H1 (cell line): ENCODE results near the gene PUDP. TPM values are rescaled to one million over a fixed set of nuclear protein-coding genes. Genes with fewer than 3 reads are reported as not detected.

Experiments used
- CTCF ChIA-PET: fragments of 300-600 bp; sonication (Branson Sonifier 250); formaldehyde crosslinking; loops from one replicate; lab custom pipeline; 2021; ENCODE audit not compliant: partially characterized antibody; lab: Charles Lee
- POLR2A ChIA-PET: fragments of 300-600 bp; sonication (Branson Sonifier 250); formaldehyde crosslinking; loops from one replicate; lab custom pipeline; 2021; ENCODE audit warnings: inconsistent platforms; ENCODE audit not compliant: partially characterized antibody; lab: Charles Lee
- DNase-seq, 2 experiments: peaks; one replicate each; pipeline versions ENCODE4 v3.0.0 to v3.0.0-alpha.2; 2010 to 2022; ENCODE audit warnings: low spot score in 2 of 2, low read depth in 1 of 2, mixed read lengths in 1 of 2
- FAIRE-seq: peaks from 2 replicates; lab custom pipeline; 2011; peaks lifted over from hg19 to GRCh38; lab: Jason Lieb, UNC
- H2AFZ ChIP-seq: 2 replicates; pipeline ENCODE4 v1.8.1; 2012; ENCODE audit warnings: low read length, inconsistent platforms
- H2AK5ac ChIP-seq: 2 replicates; pipeline ENCODE4 v1.6.1; 2013; ENCODE audit warnings: low read depth, low read length
- H2BK120ac ChIP-seq: replicated peaks from 2 replicates; pipeline ENCODE3; 2013; ENCODE audit warnings: low read depth, low read length, inconsistent platforms
- H2BK12ac ChIP-seq: 2 replicates; pipeline ENCODE4 v1.6.1; 2013; ENCODE audit warnings: low read depth, low read length
- H2BK15ac ChIP-seq: 2 replicates; pipeline ENCODE4 v1.6.1; 2013; ENCODE audit warnings: low read length
- H2BK20ac ChIP-seq: 2 replicates; pipeline ENCODE4 v1.6.1; 2013; ENCODE audit warnings: low read length
- H2BK5ac ChIP-seq: 2 replicates; pipeline ENCODE4 v1.6.1; 2013; ENCODE audit warnings: low read depth, low read length
- H3K14ac ChIP-seq: 2 replicates; pipeline ENCODE4 v1.6.1; 2013; ENCODE audit warnings: inconsistent platforms; ENCODE audit not compliant: insufficient read length
- H3K18ac ChIP-seq: 2 replicates; pipeline ENCODE4 v1.6.1; 2013; ENCODE audit warnings: low read length; ENCODE audit errors: extremely low read depth
- H3K23ac ChIP-seq: 2 replicates; pipeline ENCODE4 v1.6.1; 2013; ENCODE audit warnings: inconsistent platforms; ENCODE audit not compliant: insufficient read length
- H3K23me2 ChIP-seq: 2 replicates; pipeline ENCODE4 v1.6.1; 2013; ENCODE audit warnings: low read depth, low read length
- H3K27ac ChIP-seq: 2 replicates; pipeline ENCODE4 v1.6.1; 2011; ENCODE audit warnings: low read depth, low read length, inconsistent platforms
- H3K27me3 ChIP-seq, 4 experiments: replicated peaks in 1 of 4; 1 replicate in 1 of 4; 2 replicates in 3 of 4; pipeline versions ENCODE4 v1.6.1 to v1.8.1; 2011 to 2013; ENCODE audit warnings: low read length in 3 of 4, mild to moderate bottlenecking in 3 of 4, inconsistent platforms in 2 of 4, mixed read lengths in 2 of 4, moderate library complexity in 1 of 4; ENCODE audit not compliant: control insufficient read depth in 3 of 4, insufficient read depth in 3 of 4; ENCODE audit errors: extremely low read depth in 1 of 4
- H3K36me3 ChIP-seq, 4 experiments: 2 replicates each; pipeline versions ENCODE4 v1.6.1 to v1.8.1; 2011 to 2013; ENCODE audit warnings: mild to moderate bottlenecking in 4 of 4, low read length in 3 of 4, moderate library complexity in 2 of 4, control low read depth in 1 of 4, inconsistent platforms in 1 of 4; ENCODE audit not compliant: insufficient read depth in 4 of 4, control insufficient read depth in 2 of 4
- H3K4ac ChIP-seq: replicated peaks from 2 replicates; pipeline ENCODE3; 2013; ENCODE audit warnings: low read length, low read depth, mixed read lengths, inconsistent platforms; ENCODE audit not compliant: insufficient read length
- H3K4me1 ChIP-seq, 4 experiments: replicated peaks in 1 of 4; 1 replicate in 1 of 4; 2 replicates in 3 of 4; pipeline versions ENCODE4 v1.6.1 to v1.8.1; 2011 to 2013; ENCODE audit warnings: low read length in 3 of 4, inconsistent platforms in 2 of 4, mixed read lengths in 1 of 4; ENCODE audit not compliant: insufficient read depth in 4 of 4, control insufficient read depth in 3 of 4
- H3K4me2 ChIP-seq, 2 experiments: 2 replicates each; pipeline versions ENCODE4 v1.6.1 to v1.8.1; 2011 to 2013; ENCODE audit warnings: low read depth in 2 of 2, low read length in 2 of 2, control low read depth in 1 of 2, inconsistent platforms in 1 of 2, mild to moderate bottlenecking in 1 of 2; ENCODE audit not compliant: insufficient read depth in 1 of 2
- H3K4me3 ChIP-seq, 4 experiments: fragments of 200-600, 300-600 bp in 1 of 4; sonication (generic), shearing (Covaris generic), sonication (Bioruptor Twin) in 1 of 4; 2 replicates each; pipeline versions ENCODE4 v1.5.1 to v1.8.1; 2011 to 2016; ENCODE audit warnings: low read length in 4 of 4, low read depth in 3 of 4, control low read depth in 2 of 4, inconsistent platforms in 2 of 4, mild to moderate bottlenecking in 2 of 4, mixed read lengths in 1 of 4, moderate library complexity in 1 of 4; ENCODE audit not compliant: insufficient read depth in 2 of 4; ENCODE audit errors: extremely low read depth in 1 of 4
- H3K56ac ChIP-seq: replicated peaks from 2 replicates; pipeline ENCODE3; 2013; ENCODE audit warnings: low read depth, mild to moderate bottlenecking, mixed read lengths, low read length, inconsistent platforms; ENCODE audit not compliant: insufficient read length
- H3K79me1 ChIP-seq: 2 replicates; pipeline ENCODE4 v1.6.1; 2013; ENCODE audit warnings: low read depth, low read length, control low read depth
- H3K79me2 ChIP-seq, 2 experiments: 2 replicates each; pipeline versions ENCODE4 v1.6.1 to v1.8.1; 2012 to 2013; ENCODE audit warnings: low read length in 2 of 2, mild to moderate bottlenecking in 2 of 2, inconsistent platforms in 1 of 2; ENCODE audit not compliant: insufficient read depth in 2 of 2, control insufficient read depth in 1 of 2
- H3K9ac ChIP-seq, 4 experiments: replicated peaks in 1 of 4; 1 replicate in 1 of 4; 2 replicates in 3 of 4; pipeline versions ENCODE4 v1.6.1 to v1.8.1; 2011 to 2013; ENCODE audit warnings: low read depth in 3 of 4, low read length in 3 of 4, control low read depth in 2 of 4, mild to moderate bottlenecking in 2 of 4, moderate library complexity in 2 of 4, inconsistent platforms in 1 of 4; ENCODE audit errors: extremely low read depth in 1 of 4
- H3K9me3 ChIP-seq, 2 experiments: 2 replicates each; pipeline versions ENCODE4 v1.6.1 to v1.8.1; 2012 to 2013; ENCODE audit warnings: mild to moderate bottlenecking in 2 of 2, moderate library complexity in 2 of 2, control low read depth in 1 of 2, inconsistent platforms in 1 of 2, low read depth in 1 of 2, low read length in 1 of 2, mixed read lengths in 1 of 2; ENCODE audit not compliant: insufficient read depth in 2 of 2
- H4K20me1 ChIP-seq, 2 experiments: replicated peaks in 1 of 2; 2 replicates each; pipeline versions ENCODE3 to v1.8.1; 2011 to 2013; ENCODE audit warnings: inconsistent platforms in 2 of 2, low read length in 2 of 2, mild to moderate bottlenecking in 1 of 2; ENCODE audit not compliant: insufficient read depth in 2 of 2, control insufficient read depth in 1 of 2
- H4K5ac ChIP-seq: 2 replicates; pipeline ENCODE4 v1.6.1; 2013; ENCODE audit warnings: low read length, low read depth, mixed read lengths, inconsistent platforms; ENCODE audit not compliant: insufficient read length
- H4K8ac ChIP-seq: 2 replicates; pipeline ENCODE4 v1.8.0; 2013; ENCODE audit warnings: mild to moderate bottlenecking, moderate library complexity, low read length, inconsistent platforms; ENCODE audit not compliant: insufficient read depth; ENCODE audit errors: extremely low read depth
- H4K91ac ChIP-seq: replicated peaks from 2 replicates; pipeline ENCODE3; 2013; ENCODE audit warnings: low read length, mixed read lengths, inconsistent platforms; ENCODE audit not compliant: insufficient read length
- ASH2L ChIP-seq: fragments of 200-600, 300-600 bp; sonication (generic); IDR thresholded peaks from one replicate; pipeline ENCODE4 v1.7.1; 2017; ENCODE audit warnings: low read length
- BCL11A ChIP-seq, 2 experiments: IDR thresholded peaks; one replicate each; pipeline ENCODE4 v1.6.1; 2011; ENCODE audit warnings: low read depth in 2 of 2, low read length in 2 of 2, mild to moderate bottlenecking in 2 of 2
- CBX5 ChIP-seq: fragments of 300-800, 300-1000 bp; sonication (generic); IDR thresholded peaks from 2 replicates; pipeline ENCODE4 v1.7.1; 2016; ENCODE audit warnings: antibody characterized with exemption, low read length, low read depth
- GABPA ChIP-seq: IDR thresholded peaks from 2 replicates; pipeline ENCODE4 v1.6.1; 2011; ENCODE audit warnings: mild to moderate bottlenecking, low read length, moderate library complexity, borderline replicate concordance; ENCODE audit not compliant: insufficient read depth
- GTF2F1 ChIP-seq: IDR thresholded peaks from 2 replicates; pipeline ENCODE4 v1.6.1; 2012; ENCODE audit warnings: low read depth, low read length, improper control_type of control experiment, borderline replicate concordance
- KDM4A ChIP-seq: IDR thresholded peaks from one replicate; pipeline ENCODE4 v1.7.1; 2012; ENCODE audit warnings: low read depth, mild to moderate bottlenecking, moderate library complexity, low read length, inconsistent platforms; ENCODE audit not compliant: severe bottlenecking
- POLR2A ChIP-seq, 2 experiments: IDR thresholded peaks; 1 replicate in 1 of 2; 2 replicates in 1 of 2; pipeline ENCODE4 v1.6.1; 2011; ENCODE audit warnings: low read depth in 2 of 2, low read length in 2 of 2, mild to moderate bottlenecking in 2 of 2; ENCODE audit errors: control extremely low read depth in 1 of 2
- RNF2 ChIP-seq: fragments of 200-900, 300-1000 bp; sonication (generic); IDR thresholded peaks from 2 replicates; pipeline ENCODE4 v1.7.1; 2016; ENCODE audit warnings: borderline replicate concordance, low read depth, mild to moderate bottlenecking, antibody characterized with exemption, low read length; ENCODE audit not compliant: poor library complexity, severe bottlenecking; ENCODE audit errors: missing control alignments
- SP4 ChIP-seq: IDR thresholded peaks from 2 replicates; pipeline ENCODE4 v1.6.1; 2012; ENCODE audit warnings: low read length, inconsistent platforms
- SUZ12 ChIP-seq: fragments of 200-600 bp; sonication (generic); IDR thresholded peaks from 2 replicates; pipeline ENCODE4 v1.6.1; 2012; ENCODE audit warnings: mild to moderate bottlenecking, inconsistent platforms, low read length, moderate library complexity, mixed read lengths
- TBP ChIP-seq: IDR thresholded peaks from 2 replicates; pipeline ENCODE4 v1.6.1; 2011; ENCODE audit warnings: low read depth, low read length, improper control_type of control experiment
- TEAD4 ChIP-seq: IDR thresholded peaks from 2 replicates; pipeline ENCODE4 v1.6.1; 2012; ENCODE audit warnings: low read depth, low read length, inconsistent platforms, mixed read lengths
- YY1 ChIP-seq: IDR thresholded peaks from 2 replicates; pipeline ENCODE4 v1.6.1; 2011; ENCODE audit warnings: low read depth, mild to moderate bottlenecking, low read length
- WGBS, 2 experiments: shearing (Covaris generic) in 1 of 2; methylation state at CpG; one replicate each; pipeline versions ENCODE4 v1.1.6 to v1.1.7; 2013 to 2015; ENCODE audit warnings: low lambda C conversion rate in 2 of 2, mixed read lengths in 2 of 2, inconsistent platforms in 1 of 2, low coverage in 1 of 2, missing lambda C conversion rate in 1 of 2; ENCODE audit not compliant: insufficient replicate concordance in 2 of 2, insufficient coverage in 1 of 2, insufficient read length in 1 of 2; ENCODE audit errors: extremely low coverage in 1 of 2, missing lambda C conversion rate in 1 of 2; 5-methylcytosine and 5-hydroxymethylcytosine counted together
- polyA plus RNA-seq, 7 experiments: library from polyadenylated mRNA; depleted of rRNA in 3 of 7; stranded (reverse) in 5 of 7; unstranded in 2 of 7; fragments of >200 nt in 5 of 7; fragments of 200-250 nt in 2 of 7; gene quantifications; 1 replicate in 5 of 7; 2 replicates in 1 of 7; 4 replicates in 1 of 7; pipeline versions ENCODE4 v1.2.1 to v1.2.3, GENCODE V29; 2011 to 2013; ENCODE audit warnings: missing spikeins in 2 of 7, mixed read lengths in 2 of 7
- total RNA-seq: library from RNA; stranded (reverse); fragmentation: NEBNext Ultra II Directional; extraction: Animal tissue kit (Norgen Biotek cat#: 25700); gene quantifications from 2 replicates; pipeline ENCODE4 v1.2.1, GENCODE V29; 2021

Gene PUDP
- total and polyA plus RNA-seq, 2 of the 8 experiments (the other 6 are each of a cell fraction or from before 2014, with no cell fraction given): 27.2 to 30.2 TPM

GRCh38 chrX:7083468-7084396 lies 64.2 kb downstream of the PUDP start:
- Histone ChIP-seq H3K27ac (no peak overlapping the region), H3K9ac (no peak overlapping the region), H3K79me2 (no peaks in the 10 kb centered on the region), H2BK12ac (no peak overlapping the region), H2BK15ac (no peak overlapping the region), H3K23ac (no peak overlapping the region), H3K4me3 (no peak overlapping the region), H3K4me1 (peaks cover 0 to 3% (median 0%) of the 10 kb centered on the region in 4 experiments; a peak in 2 of 7 replicates), H3K4me2 (no peak overlapping the region), H2AK5ac (no peak overlapping the region), H2AFZ (no peak overlapping the region), H3K9me3 (no peaks in the 10 kb centered on the region), H3K23me2 (no peaks in the 10 kb centered on the region), H4K8ac (no peak overlapping the region), H4K5ac (no peak overlapping the region), H3K4ac (no peak overlapping the region), H2BK20ac (no peak overlapping the region), H2BK5ac (no peak overlapping the region), H3K14ac (no peak overlapping the region), H4K20me1 (no peaks in the 10 kb centered on the region), H3K27me3 (no peaks in the 10 kb centered on the region), H3K36me3 (no peaks in the 10 kb centered on the region), H3K18ac (no peak overlapping the region), H3K56ac (no peak overlapping the region), H4K91ac (no peak overlapping the region), H2BK120ac (no peak overlapping the region), H3K79me1 (no peaks in the 10 kb centered on the region)
- FAIRE-seq: no peak
- ChIA-PET POLR2A (no interaction called here), CTCF (interaction anchor here (0.6 to 2.1 kb wide), 2 partner anchors 10 to 134 kb away, joined by 4 to 6 read pairs; no protein-coding TSS in a partner anchor)
- 94% methylated on average over 17 of the region's 21 CpGs; no CpG with 5 or more reads in 1 of the 2 experiments for WGBS, 2 experiments
- DNase-seq: no peak
- TF ChIP-seq CBX5 (no peak), YY1 (no peak), GABPA (no peak), RNF2 (no peak), ASH2L (no peak), TEAD4 (no peak), GTF2F1 (no peak), SP4 (no peak), BCL11A (IDR thresholded peaks at IDR 0.05; ENCODE audit: low read depth in 2 of 2, low read length in 2 of 2) (no peak), TBP (no peak), POLR2A (IDR thresholded peaks at IDR 0.05; ENCODE audit: control extremely low read depth in 1 of 2, low read depth in 2 of 2, low read length in 2 of 2) (no peak), SUZ12 (no peak), KDM4A (no peak)
